Panc1 (cell line): ENCODE results near the gene ERFL.

Experiments used
- CTCF ChIP-seq: fragments of 450-650 bp; IDR thresholded peaks from 2 replicates; pipeline ENCODE4 v1.5.1; 2017; ENCODE audit warnings: mild to moderate bottlenecking
- POLR2AphosphoS5 ChIP-seq: IDR thresholded peaks from 2 replicates; pipeline ENCODE4 v1.6.1; 2012; ENCODE audit warnings: mild to moderate bottlenecking, low read depth, low read length, moderate library complexity
- TCF7L2 ChIP-seq: IDR thresholded peaks from 2 replicates; pipeline ENCODE4 v1.6.1; 2011; ENCODE audit warnings: mild to moderate bottlenecking, low read depth, low read length, inconsistent platforms

GRCh38 chr19:41947091-41947490, 18.8 kb upstream of the ERFL start:
- TF ChIP-seq POLR2AphosphoS5, result no peak
- no peak for TF ChIP-seq CTCF
- no peak for TF ChIP-seq TCF7L2
